ENCODE results near the gene TGFB2.

DNA sequence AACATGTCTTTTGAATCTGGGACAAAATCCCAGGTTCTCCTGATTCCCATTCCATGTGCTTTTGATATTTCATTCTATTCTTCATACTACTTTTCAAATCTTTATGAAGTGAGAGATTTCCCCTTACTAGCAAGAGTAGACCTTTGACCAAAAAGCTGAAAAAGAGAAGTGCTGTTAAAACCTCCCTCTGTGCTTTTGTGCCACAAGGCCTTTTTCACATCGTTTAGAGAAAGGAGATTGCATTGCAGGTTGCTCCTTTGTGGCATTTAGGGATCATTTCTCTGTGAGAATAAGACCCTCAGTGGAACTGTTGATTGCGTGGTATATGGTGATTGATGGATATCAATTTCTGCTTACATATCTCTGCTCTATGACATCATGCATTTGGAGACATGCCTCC lies 148.8 kb downstream of the TGFB2 start:
- TF ChIP-seq POLR2A (IDR thresholded peaks at IDR 0.05; ENCODE audit: low read length) (no peak), GATA1 (IDR thresholded peaks at IDR 0.05; ENCODE audit: low read depth, low read length) (no peak)

All from erythroblast (primary cell).